K562 (cell line): Measurements from ENCODE around the gene PARD6A.

Experiments used
- SMC3 ChIP-seq: conservative IDR thresholded peaks from 2 replicates; pipeline ENCODE4 v1.6.1; 2011; ENCODE audit warnings: low read depth, low read length, improper control_type of control experiment; ENCODE audit not compliant: insufficient read depth
- SRF ChIP-seq, 2 experiments: fragments of 250-450, 450-650 bp in 1 of 2; sonication (Bioruptor Pico) in 1 of 2; sonication (generic) in 1 of 2; formaldehyde crosslinking; IDR thresholded peaks; 2 replicates each; pipeline versions ENCODE4 v1.5.0 to v1.5.1; 2020 to 2022; ENCODE audit warnings: mild to moderate bottlenecking in 1 of 2, missing genetic modification reagents in 1 of 2
- ZNF121 ChIP-seq: sonication (generic); formaldehyde crosslinking; conservative IDR thresholded peaks from 2 replicates; pipeline ENCODE4 v1.8.0; 2022; ENCODE audit warnings: missing genetic modification reagents

GRCh38 chr16:67707210-67707609, 46.5 kb downstream of the PARD6A start:
- no peak for TF ChIP-seq SMC3
- TF ChIP-seq SRF (CRISPR knock-in tag; IDR thresholded peaks at IDR 0.05): no peak
- TF ChIP-seq ZNF121: no peak
